K562 (cell line): ENCODE results near the gene ZNF200. TPM values are rescaled to one million over a fixed set of nuclear protein-coding genes. Genes with fewer than 3 reads are reported as not detected.

ENCODE experiments used
- CHD4 ChIP-seq: fragments of 200-600 bp; sonication (generic); IDR thresholded peaks from 3 replicates; pipeline ENCODE4 v1.6.1; 2012; ENCODE audit warnings: low read depth, mild to moderate bottlenecking, mixed read lengths, low read length, inconsistent platforms; ENCODE audit not compliant: insufficient read depth, insufficient replicate concordance, poor library complexity, severe bottlenecking
- GATAD2A ChIP-seq: fragments of 450-650 bp; IDR thresholded peaks from 2 replicates; pipeline ENCODE4 v1.6.1; 2017
- HMG20B ChIP-seq: fragments of 250-450 bp; sonication (Bioruptor Pico); IDR thresholded peaks from 2 replicates; pipeline ENCODE4 v1.5.0; 2021; ENCODE audit warnings: mild to moderate bottlenecking
- MECOM ChIP-seq: fragments of 250-450 bp; sonication (Bioruptor Pico); IDR thresholded peaks from 2 replicates; pipeline ENCODE4 v1.8.0; 2022; ENCODE audit warnings: inconsistent platforms
- MED1 ChIP-seq: sonication (generic); formaldehyde crosslinking; IDR thresholded peaks from 2 replicates; pipeline ENCODE4 v1.8.1; 2023; ENCODE audit warnings: missing genetic modification reagents, borderline replicate concordance
- RBM15 ChIP-seq: fragments of 200-400 bp; formaldehyde crosslinking; IDR thresholded peaks from 2 replicates; pipeline ENCODE4 v1.6.1; 2018; ENCODE audit warnings: mild to moderate bottlenecking, low read length, moderate library complexity; ENCODE audit not compliant: insufficient read depth
- SMAD3 ChIP-seq: fragments of 450-650 bp; formaldehyde crosslinking; conservative IDR thresholded peaks from 2 replicates; pipeline ENCODE4 v1.4.0; 2020; ENCODE audit warnings: mild to moderate bottlenecking
- STAG1 ChIP-seq: sonication (generic); formaldehyde crosslinking; IDR thresholded peaks from 2 replicates; pipeline ENCODE4 v1.5.0; 2020; ENCODE audit warnings: missing genetic modification reagents, borderline replicate concordance
- ZC3H8 ChIP-seq: fragments of 450-650 bp; IDR thresholded peaks from 2 replicates; pipeline ENCODE4 v1.6.1; 2017
- ZNF184 ChIP-seq: sonication (generic); formaldehyde crosslinking; IDR thresholded peaks from 2 replicates; pipeline ENCODE4 v1.5.0; 2020; ENCODE audit warnings: missing genetic modification reagents
- ZNF212 ChIP-seq: fragments of 450-650 bp; formaldehyde crosslinking; IDR thresholded peaks from 2 replicates; pipeline ENCODE4 v1.4.0; 2020; ENCODE audit warnings: mild to moderate bottlenecking
- ZNF431 ChIP-seq: sonication (generic); formaldehyde crosslinking; IDR thresholded peaks from 2 replicates; pipeline ENCODE4 v1.8.0; 2022; ENCODE audit warnings: mild to moderate bottlenecking, missing genetic modification reagents
- polyA plus RNA-seq, 8 experiments: library from polyadenylated mRNA; depleted of rRNA in 4 of 8; stranded (reverse) in 5 of 8; unstranded in 3 of 8; fragments of >200 nt; fragmentation: Nextera tagmentation in 2 of 8; fragmentation: Illumina TruSeq in 1 of 8; extraction: Ambion mirVana in 2 of 8; extraction: Trizol in 1 of 8; gene quantifications; 2 replicates each; pipeline versions ENCODE4 v1.2.1 to v1.2.3, GENCODE V29; 2011 to 2014; ENCODE audit warnings: inconsistent platforms in 1 of 8, missing spikeins in 1 of 8
- total RNA-seq, 7 experiments: library from RNA; depleted of rRNA in 6 of 7; stranded (reverse); fragments of >200 nt in 6 of 7; fragmentation: Illumina TruSeq in 2 of 7; extraction: Trizol in 2 of 7; gene quantifications; 2 replicates each; pipeline versions ENCODE4 v1.2.1 to v1.2.3, GENCODE V29; 2011 to 2021; ENCODE audit warnings: low replicate concordance in 1 of 7
- TF ChIP-seq, protein P1 (sequence below): fragments of 450-650 bp; formaldehyde crosslinking; conservative IDR thresholded peaks from 2 replicates; pipeline ENCODE4 v1.4.0; 2022; ENCODE audit warnings: mild to moderate bottlenecking, missing genetic modification characterization
- TF ChIP-seq, protein P2 (sequence below): fragments of 450-650 bp; conservative IDR thresholded peaks from 2 replicates; pipeline ENCODE4 v1.6.1; 2016; ENCODE audit warnings: missing genetic modification characterization, low read depth, mild to moderate bottlenecking, control low read depth, missing compliant biosample characterization
- TF ChIP-seq, protein P3 (sequence below): fragments of 250-450 bp; sonication (Bioruptor Pico); IDR thresholded peaks from 2 replicates; pipeline ENCODE4 v1.5.0; 2021; ENCODE audit warnings: mild to moderate bottlenecking, borderline replicate concordance
- TF ChIP-seq, protein P4 (sequence below): fragments of 250-450 bp; sonication (Bioruptor Pico); IDR thresholded peaks from 2 replicates; pipeline ENCODE4 v1.9.0; 2021; ENCODE audit warnings: mild to moderate bottlenecking, inconsistent platforms
- TF ChIP-seq, protein P5 (sequence below): sonication (generic); formaldehyde crosslinking; IDR thresholded peaks from 2 replicates; pipeline ENCODE4 v1.4.0; 2020; ENCODE audit warnings: mild to moderate bottlenecking, missing genetic modification reagents

Gene ZNF200
- total and polyA plus RNA-seq, 9 of the 15 experiments (the other 6 are each of a cell fraction or from before 2014, with no cell fraction given), result 4.8 to 14.5 (median 9.2) TPM

DNA sequence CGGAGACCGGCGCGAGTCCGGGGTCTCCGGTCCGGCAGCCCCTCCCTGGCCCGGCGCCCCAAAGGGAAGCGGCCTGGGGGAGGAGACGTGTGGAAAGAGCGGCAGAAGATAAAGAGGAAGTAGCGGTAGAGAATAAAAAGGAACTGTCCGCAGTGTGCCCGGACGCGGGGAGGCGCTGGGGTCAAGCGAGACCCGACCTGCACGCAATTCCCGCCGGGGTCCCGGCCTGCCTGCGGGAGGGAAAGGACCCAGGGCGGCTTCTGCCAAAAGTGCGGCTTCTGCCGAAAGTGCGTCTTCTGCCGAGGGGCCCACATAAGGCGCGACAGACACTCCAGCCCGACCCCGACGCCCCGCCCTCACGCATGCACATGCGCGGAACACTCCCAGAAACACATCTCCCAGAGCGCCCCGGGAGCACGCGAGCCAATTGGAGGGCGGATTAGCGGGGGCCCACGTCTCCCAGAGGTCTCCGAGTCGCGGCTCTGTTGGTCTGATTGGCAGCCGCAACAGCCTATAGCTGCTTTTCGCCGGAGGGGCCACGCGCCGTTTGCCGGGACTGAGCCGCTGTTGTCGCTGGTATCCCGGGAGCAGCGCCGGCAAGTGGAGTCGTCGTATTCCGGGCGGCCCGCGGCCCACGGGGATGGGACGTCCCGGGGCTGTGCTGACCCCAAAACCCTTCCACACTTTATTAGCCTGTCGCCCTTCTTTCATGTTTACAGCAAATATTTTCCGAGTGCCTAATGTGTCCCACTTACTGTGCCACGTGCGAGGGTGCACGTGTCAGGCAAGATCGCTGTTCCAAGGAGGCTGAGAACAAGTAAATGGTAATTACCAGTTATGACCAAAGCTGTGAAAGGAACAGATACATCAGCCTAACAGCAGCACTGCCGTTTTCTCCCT, 29.4 kb upstream of the ZNF200 start (continued):
- TF ChIP-seq CHD4 (no peak), ZNF431 (CRISPR knock-in tag) (peak; percentile 88), STAG1 (CRISPR knock-in tag) (peak; percentile 46; the same call in 1 of the 2 replicates), MED1 (CRISPR knock-in tag) (no peak), MECOM (CRISPR knock-in tag) (no peak), ZNF184 (CRISPR knock-in tag) (no peak), ZC3H8 (no peak), GATAD2A (peak; percentile 91), SMAD3 (no peak), HMG20B (no peak), RBM15 (no peak), ZNF212 (CRISPR knock-in tag) (no peak)
- TF ChIP-seq, protein P1, sequence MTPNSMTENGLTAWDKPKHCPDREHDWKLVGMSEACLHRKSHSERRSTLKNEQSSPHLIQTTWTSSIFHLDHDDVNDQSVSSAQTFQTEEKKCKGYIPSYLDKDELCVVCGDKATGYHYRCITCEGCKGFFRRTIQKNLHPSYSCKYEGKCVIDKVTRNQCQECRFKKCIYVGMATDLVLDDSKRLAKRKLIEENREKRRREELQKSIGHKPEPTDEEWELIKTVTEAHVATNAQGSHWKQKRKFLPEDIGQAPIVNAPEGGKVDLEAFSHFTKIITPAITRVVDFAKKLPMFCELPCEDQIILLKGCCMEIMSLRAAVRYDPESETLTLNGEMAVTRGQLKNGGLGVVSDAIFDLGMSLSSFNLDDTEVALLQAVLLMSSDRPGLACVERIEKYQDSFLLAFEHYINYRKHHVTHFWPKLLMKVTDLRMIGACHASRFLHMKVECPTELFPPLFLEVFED (CRISPR knock-in tag), result no peak
- TF ChIP-seq, protein P2, sequence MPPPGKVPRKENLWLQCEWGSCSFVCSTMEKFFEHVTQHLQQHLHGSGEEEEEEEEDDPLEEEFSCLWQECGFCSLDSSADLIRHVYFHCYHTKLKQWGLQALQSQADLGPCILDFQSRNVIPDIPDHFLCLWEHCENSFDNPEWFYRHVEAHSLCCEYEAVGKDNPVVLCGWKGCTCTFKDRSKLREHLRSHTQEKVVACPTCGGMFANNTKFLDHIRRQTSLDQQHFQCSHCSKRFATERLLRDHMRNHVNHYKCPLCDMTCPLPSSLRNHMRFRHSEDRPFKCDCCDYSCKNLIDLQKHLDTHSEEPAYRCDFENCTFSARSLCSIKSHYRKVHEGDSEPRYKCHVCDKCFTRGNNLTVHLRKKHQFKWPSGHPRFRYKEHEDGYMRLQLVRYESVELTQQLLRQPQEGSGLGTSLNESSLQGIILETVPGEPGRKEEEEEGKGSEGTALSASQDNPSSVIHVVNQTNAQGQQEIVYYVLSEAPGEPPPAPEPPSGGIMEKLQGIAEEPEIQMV (tag), result no peak
- TF ChIP-seq, protein P3, sequence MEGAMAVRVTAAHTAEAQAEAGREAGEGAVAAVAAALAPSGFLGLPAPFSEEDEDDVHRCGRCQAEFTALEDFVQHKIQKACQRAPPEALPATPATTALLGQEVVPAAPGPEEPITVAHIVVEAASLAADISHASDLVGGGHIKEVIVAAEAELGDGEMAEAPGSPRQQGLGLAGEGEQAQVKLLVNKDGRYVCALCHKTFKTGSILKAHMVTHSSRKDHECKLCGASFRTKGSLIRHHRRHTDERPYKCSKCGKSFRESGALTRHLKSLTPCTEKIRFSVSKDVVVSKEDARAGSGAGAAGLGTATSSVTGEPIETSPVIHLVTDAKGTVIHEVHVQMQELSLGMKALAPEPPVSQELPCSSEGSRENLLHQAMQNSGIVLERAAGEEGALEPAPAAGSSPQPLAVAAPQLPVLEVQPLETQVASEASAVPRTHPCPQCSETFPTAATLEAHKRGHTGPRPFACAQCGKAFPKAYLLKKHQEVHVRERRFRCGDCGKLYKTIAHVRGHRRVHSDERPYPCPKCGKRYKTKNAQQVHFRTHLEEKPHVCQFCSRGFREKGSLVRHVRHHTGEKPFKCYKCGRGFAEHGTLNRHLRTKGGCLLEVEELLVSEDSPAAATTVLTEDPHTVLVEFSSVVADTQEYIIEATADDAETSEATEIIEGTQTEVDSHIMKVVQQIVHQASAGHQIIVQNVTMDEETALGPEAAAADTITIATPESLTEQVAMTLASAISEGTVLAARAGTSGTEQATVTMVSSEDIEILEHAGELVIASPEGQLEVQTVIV (CRISPR knock-in tag), result no peak
- TF ChIP-seq, protein P4, sequence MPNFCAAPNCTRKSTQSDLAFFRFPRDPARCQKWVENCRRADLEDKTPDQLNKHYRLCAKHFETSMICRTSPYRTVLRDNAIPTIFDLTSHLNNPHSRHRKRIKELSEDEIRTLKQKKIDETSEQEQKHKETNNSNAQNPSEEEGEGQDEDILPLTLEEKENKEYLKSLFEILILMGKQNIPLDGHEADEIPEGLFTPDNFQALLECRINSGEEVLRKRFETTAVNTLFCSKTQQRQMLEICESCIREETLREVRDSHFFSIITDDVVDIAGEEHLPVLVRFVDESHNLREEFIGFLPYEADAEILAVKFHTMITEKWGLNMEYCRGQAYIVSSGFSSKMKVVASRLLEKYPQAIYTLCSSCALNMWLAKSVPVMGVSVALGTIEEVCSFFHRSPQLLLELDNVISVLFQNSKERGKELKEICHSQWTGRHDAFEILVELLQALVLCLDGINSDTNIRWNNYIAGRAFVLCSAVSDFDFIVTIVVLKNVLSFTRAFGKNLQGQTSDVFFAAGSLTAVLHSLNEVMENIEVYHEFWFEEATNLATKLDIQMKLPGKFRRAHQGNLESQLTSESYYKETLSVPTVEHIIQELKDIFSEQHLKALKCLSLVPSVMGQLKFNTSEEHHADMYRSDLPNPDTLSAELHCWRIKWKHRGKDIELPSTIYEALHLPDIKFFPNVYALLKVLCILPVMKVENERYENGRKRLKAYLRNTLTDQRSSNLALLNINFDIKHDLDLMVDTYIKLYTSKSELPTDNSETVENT, result no peak
- TF ChIP-seq, protein P5, sequence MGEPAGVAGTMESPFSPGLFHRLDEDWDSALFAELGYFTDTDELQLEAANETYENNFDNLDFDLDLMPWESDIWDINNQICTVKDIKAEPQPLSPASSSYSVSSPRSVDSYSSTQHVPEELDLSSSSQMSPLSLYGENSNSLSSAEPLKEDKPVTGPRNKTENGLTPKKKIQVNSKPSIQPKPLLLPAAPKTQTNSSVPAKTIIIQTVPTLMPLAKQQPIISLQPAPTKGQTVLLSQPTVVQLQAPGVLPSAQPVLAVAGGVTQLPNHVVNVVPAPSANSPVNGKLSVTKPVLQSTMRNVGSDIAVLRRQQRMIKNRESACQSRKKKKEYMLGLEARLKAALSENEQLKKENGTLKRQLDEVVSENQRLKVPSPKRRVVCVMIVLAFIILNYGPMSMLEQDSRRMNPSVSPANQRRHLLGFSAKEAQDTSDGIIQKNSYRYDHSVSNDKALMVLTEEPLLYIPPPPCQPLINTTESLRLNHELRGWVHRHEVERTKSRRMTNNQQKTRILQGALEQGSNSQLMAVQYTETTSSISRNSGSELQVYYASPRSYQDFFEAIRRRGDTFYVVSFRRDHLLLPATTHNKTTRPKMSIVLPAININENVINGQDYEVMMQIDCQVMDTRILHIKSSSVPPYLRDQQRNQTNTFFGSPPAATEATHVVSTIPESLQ (CRISPR knock-in tag), result 0 out of 2 replicates have a peak, but pooled peaks have one; percentile 79
